ENCODE results near the gene KCNC3. TPM values are rescaled to one million over a fixed set of nuclear protein-coding genes. Genes with fewer than 3 reads are reported as not detected.

Gene KCNC3
- total and polyA plus RNA-seq, 10 of the 15 experiments (the other 5 are each of a cell fraction or from before 2014, with no cell fraction given), result 0.08 to 3.8 (median 0.44) TPM; not detected in 2

- no peaks in the 10 kb centered on the region for H3K9me3 ChIP-seq (replicated peaks; ENCODE audit: control insufficient read depth, insufficient read depth, low read length)
- peaks cover 4% of the 10 kb centered on the region; the same call in 1 of the 2 replicates for H3K4me1 ChIP-seq (ENCODE audit: control insufficient read depth, insufficient read depth, low read length)
- CTCF ChIA-PET, result no interaction called here
- ATAC-seq, result no peak
- H3K9ac ChIP-seq (ENCODE audit: control insufficient read depth, insufficient read depth, low read length), result no peak overlapping the region
- RAD21 ChIA-PET (ENCODE audit: unreplicated experiment), result no interaction called here
- intact Hi-C loops (cut with micrococcal nuclease; ENCODE audit: unreplicated experiment) (no loop called here), in situ Hi-C loops (cut with MboI) (no loop called here)
- no peak for FAIRE-seq
- WGBS (ENCODE audit: insufficient coverage, insufficient replicate concordance, low lambda C conversion rate, missing lambda C conversion rate), result 55% methylated on average over 20 of the region's 21 CpGs
- POLR2A ChIA-PET, result no interaction called here
- no peak overlapping the region for H3K4me2 ChIP-seq (ENCODE audit: control insufficient read depth, insufficient read depth)
- no peaks in the 10 kb centered on the region for H4K20me1 ChIP-seq (ENCODE audit: control insufficient read depth, insufficient read depth)
- no peaks in the 10 kb centered on the region for H3K79me2 ChIP-seq (ENCODE audit: control insufficient read depth, insufficient read depth, low read length)
- no peaks in the 10 kb centered on the region for H3K36me3 ChIP-seq (ENCODE audit: control insufficient read depth in 2 of 2, insufficient read depth in 2 of 2, low read length in 1 of 2)
- BruUV-seq (replicated peaks), result no TSS peak
- no peak for DNase-seq (ENCODE audit: low read depth, low spot score)
- no peak overlapping the region for H2AFZ ChIP-seq (ENCODE audit: control insufficient read depth, low read depth, low read length)
- peaks cover 9 to 12% of the 10 kb centered on the region in 2 experiments for H3K27me3 ChIP-seq (replicated peaks in 1 of 2; ENCODE audit: control insufficient read depth in 2 of 2, insufficient read depth in 2 of 2, low read length in 1 of 2)
- SMC1A ChIA-PET (ENCODE audit: uncharacterized antibody, unreplicated experiment), result no interaction called here
- no peak overlapping the region for H3K4me3 ChIP-seq
- no peak overlapping the region for H3K27ac ChIP-seq (ENCODE audit: control insufficient read depth, insufficient read depth)
- TF ChIP-seq BRCA1 (IDR thresholded peaks at IDR 0.05; ENCODE audit: low read depth, low read length) (no peak), USF2 (IDR thresholded peaks at IDR 0.05; ENCODE audit: borderline replicate concordance, low read depth, low read length) (no peak), ZSCAN29 (IDR thresholded peaks at IDR 0.05) (no peak), E2F4 (IDR thresholded peaks at IDR 0.05; ENCODE audit: low read depth, low read length) (no peak), SREBF2 (IDR thresholded peaks at IDR 0.05; ENCODE audit: low read length) (no peak), RB1 (IDR thresholded peaks at IDR 0.05; ENCODE audit: borderline replicate concordance) (no peak)
These were observed 20.2 kb downstream of the KCNC3 start for GRCh38 chr19:50308991-50309390.

- RAD21 ChIA-PET (ENCODE audit: unreplicated experiment), result no interaction called here
- TF ChIP-seq ZNF217 (IDR thresholded peaks at IDR 0.05) (no peak), SREBF2 (IDR thresholded peaks at IDR 0.05; ENCODE audit: low read length) (no peak), ELK1 (IDR thresholded peaks at IDR 0.05; ENCODE audit: low read depth, low read length) (no peak), E4F1 (IDR thresholded peaks at IDR 0.05; ENCODE audit: borderline replicate concordance, partially characterized antibody) (no peak), STAT3 (IDR thresholded peaks at IDR 0.05; ENCODE audit: low read depth, low read length) (no peak), ZNF274 (IDR thresholded peaks at IDR 0.05; ENCODE audit: insufficient read depth, insufficient read length) (no peak), NFYA (IDR thresholded peaks at IDR 0.05; ENCODE audit: borderline replicate concordance, low read depth, low read length) (no peak)
These were observed 25.6 kb downstream of the KCNC3 start for GRCh38 chr19:50303558-50303957.

More at GRCh38 chr19:50303558-50303957, 25.6 kb downstream of the KCNC3 start:
- DNase-seq (ENCODE audit: low read depth, low spot score) (no peak), FAIRE-seq (no peak), ATAC-seq (no peak)
- BruUV-seq (replicated peaks), result no TSS peak
- Histone ChIP-seq H3K4me2 (ENCODE audit: control insufficient read depth, insufficient read depth) (no peak overlapping the region), H3K36me3 (ENCODE audit: control insufficient read depth in 2 of 2, insufficient read depth in 2 of 2, low read length in 1 of 2) (no peaks in the 10 kb centered on the region), H2AFZ (ENCODE audit: control insufficient read depth, low read depth, low read length) (no peak overlapping the region), H3K9me3 (replicated peaks; ENCODE audit: control insufficient read depth, insufficient read depth, low read length) (no peaks in the 10 kb centered on the region; the same call in 1 of the 3 replicates), H3K79me2 (ENCODE audit: control insufficient read depth, insufficient read depth, low read length) (no peaks in the 10 kb centered on the region), H3K9ac (ENCODE audit: control insufficient read depth, insufficient read depth, low read length) (no peak overlapping the region), H4K20me1 (ENCODE audit: control insufficient read depth, insufficient read depth) (no peaks in the 10 kb centered on the region), H3K4me1 (ENCODE audit: control insufficient read depth, insufficient read depth, low read length) (peaks cover 4% of the 10 kb centered on the region; the same call in 1 of the 2 replicates), H3K27me3 (replicated peaks in 1 of 2; ENCODE audit: control insufficient read depth in 2 of 2, insufficient read depth in 2 of 2, low read length in 1 of 2) (peaks cover 0 to 2% of the 10 kb centered on the region in 2 experiments; a peak in 3 of 4 replicates), H3K4me3 (no peak overlapping the region), H3K27ac (ENCODE audit: control insufficient read depth, insufficient read depth) (no peak overlapping the region)
- ChIA-PET CTCF (no interaction called here), POLR2A (no interaction called here), SMC1A (ENCODE audit: uncharacterized antibody, unreplicated experiment) (no interaction called here)
- in situ Hi-C loops (cut with MboI) (no loop called here), intact Hi-C loops (cut with micrococcal nuclease; ENCODE audit: unreplicated experiment) (no loop called here)
